ENCODE data around the gene TCAIM. TPM values are rescaled to one million over a fixed set of nuclear protein-coding genes. Genes with fewer than 3 reads are reported as not detected.

The TCAIM gene
- 30.2 TPM for total RNA-seq
- long read RNA-seq, transcript TCAIM-204 (11 exons, 3,306 nt): minor isoform, 16 of 68 reads
- long read RNA-seq, transcript TCAIM-205 (11 exons, 1,844 nt): minor isoform, 8 of 68 reads
- long read RNA-seq, transcript TCAIM-203 (4 exons, 2,178 nt): minor isoform, 14 of 68 reads
- long read RNA-seq, transcript TCAIM-201 (11 exons, 3,687 nt): major isoform, 19 of 68 reads
- long read RNA-seq, partial matches to known transcripts: 2 of 68 reads
- long read RNA-seq, other reads (novel, unspliced or antisense): 7 of 68 reads

DNA sequence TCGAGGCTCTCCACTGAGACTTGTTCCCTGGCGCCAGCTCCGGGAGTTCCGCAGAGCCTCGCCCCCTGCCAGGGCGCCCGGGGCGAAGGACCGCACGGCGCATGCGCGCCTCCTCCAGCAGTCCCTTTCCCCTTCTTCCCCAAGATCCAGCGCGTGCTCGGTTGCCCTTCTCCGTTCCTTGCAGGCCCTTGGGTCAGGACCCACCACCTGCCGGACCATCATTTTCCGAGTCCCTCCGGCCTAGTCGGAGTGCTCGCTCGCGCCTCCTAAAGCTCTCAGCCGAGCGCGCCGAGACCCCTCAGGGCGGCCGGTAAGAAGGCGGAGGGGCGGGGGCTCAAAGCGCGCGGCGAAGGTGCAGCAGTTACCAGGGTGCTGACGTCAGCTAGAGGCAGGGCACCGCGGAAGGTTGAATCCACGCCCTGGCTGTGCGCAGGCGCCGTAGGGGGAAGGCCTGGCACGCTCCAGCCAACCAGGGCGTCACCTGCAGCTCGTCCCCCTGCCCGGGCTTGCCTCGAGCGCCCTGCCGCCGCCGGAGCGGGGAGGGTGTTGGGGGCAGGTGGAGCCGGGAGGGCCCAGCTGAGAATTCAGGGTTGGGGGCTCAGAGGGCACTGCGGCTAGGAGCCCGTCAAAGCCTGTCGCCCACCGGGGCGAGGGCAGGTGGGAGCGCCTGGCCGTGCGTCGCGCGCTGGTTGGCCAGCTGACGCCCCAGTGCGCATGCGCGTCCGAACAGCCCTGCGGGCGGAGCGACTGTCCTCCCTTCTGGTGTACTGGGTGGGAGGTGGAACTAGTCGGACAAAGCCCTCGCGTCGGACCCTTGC lies at the start of gene TCAIM:
TSS of gene TCAIM (plus strand) at position 757 of the 818 bp plus-strand sequence. CDS start 16,017 bp downstream, outside the sequence.
- peak; percentile 98 for ATAC-seq (ENCODE audit: poor library complexity)
- DNase-seq: peak; percentile 98
- intact Hi-C loops (cut with DNase I): no loop called here

GRCh38 chr3:44289882-44290462 lies 48.6 kb upstream of the TCAIM start:
- intact Hi-C loops (cut with DNase I): no loop called here
- no peak for ATAC-seq (ENCODE audit: poor library complexity)
- DNase-seq: no peak

- DNase-seq: no peak
- no peak for ATAC-seq (ENCODE audit: poor library complexity)
- intact Hi-C loops (cut with DNase I): no loop called here
Observed at GRCh38 chr3:44292276-44292675, 46.3 kb upstream of the TCAIM start.

- DNase-seq (no peak), ATAC-seq (ENCODE audit: poor library complexity) (no peak)
- intact Hi-C loops (cut with DNase I): no loop called here
Observed at GRCh38 chr3:44292947-44293346, 45.6 kb upstream of the TCAIM start.

- no peak for DNase-seq
Observed at GRCh38 chr3:44297255-44297654, 41.3 kb upstream of the TCAIM start.

GRCh38 chr3:44301746-44302145 lies 36.8 kb upstream of the TCAIM start:
- intact Hi-C loops (cut with DNase I): no loop called here
- DNase-seq: no peak
- ATAC-seq (ENCODE audit: poor library complexity): no peak

More at GRCh38 chr3:44297255-44297654, 41.3 kb upstream of the TCAIM start:
- ATAC-seq (ENCODE audit: poor library complexity): no peak
- intact Hi-C loops (cut with DNase I): no loop called here

- intact Hi-C loops (cut with DNase I): no loop called here
- no peak for ATAC-seq (ENCODE audit: poor library complexity)
Observed at GRCh38 chr3:44309500-44309899, 29.1 kb upstream of the TCAIM start.

GRCh38 chr3:44318891-44319311 lies 19.7 kb upstream of the TCAIM start:
- intact Hi-C loops (cut with DNase I): no loop called here
- DNase-seq: no peak
- ATAC-seq (ENCODE audit: poor library complexity): no peak

More at GRCh38 chr3:44309500-44309899, 29.1 kb upstream of the TCAIM start:
- DNase-seq: no peak

GRCh38 chr3:44321335-44321734 lies 17.2 kb upstream of the TCAIM start:
- no peak for ATAC-seq (ENCODE audit: poor library complexity)
- intact Hi-C loops (cut with DNase I): loop anchor here (10.0 kb wide), 1 partner anchor 153 kb away; the partner anchor contains the start of gene ZNF445
- no peak for DNase-seq

- DNase-seq (peak; percentile 55), ATAC-seq (ENCODE audit: poor library complexity) (no peak)
- intact Hi-C loops (cut with DNase I): loop anchor here (10.0 kb wide), 1 partner anchor 151 kb away; the partner anchor contains the start of gene ZNF445
Observed at GRCh38 chr3:44323341-44323955, 15.1 kb upstream of the TCAIM start.

GRCh38 chr3:44324584-44324983 lies 14.0 kb upstream of the TCAIM start:
- intact Hi-C loops (cut with DNase I): loop anchor here (10.0 kb wide), 1 partner anchor 150 kb away; the partner anchor contains the start of gene ZNF445
- DNase-seq (no peak), ATAC-seq (ENCODE audit: poor library complexity) (no peak)

DNA sequence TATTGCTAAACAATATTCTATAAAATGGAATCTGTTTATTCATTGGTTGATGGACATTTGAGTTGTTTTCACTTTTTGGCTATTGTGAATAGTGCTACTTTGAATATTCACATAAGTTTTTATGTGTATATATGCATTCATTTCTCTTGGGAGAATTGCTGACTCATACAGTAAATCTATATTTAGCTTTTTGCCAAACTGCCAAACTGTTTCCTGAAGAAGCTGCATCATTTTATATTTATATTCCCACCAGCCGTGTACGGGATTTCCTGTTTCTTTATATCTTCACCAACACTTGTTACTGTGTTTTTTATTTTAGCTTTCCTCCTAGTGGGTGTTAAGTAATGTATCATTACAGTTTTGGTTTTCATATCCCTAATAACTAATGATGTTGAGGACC lies 12.5 kb upstream of the TCAIM start:
- no peak for ATAC-seq (ENCODE audit: poor library complexity)
- intact Hi-C loops (cut with DNase I): loop anchor here (10.0 kb wide), 1 partner anchor 149 kb away; the partner anchor contains the start of gene ZNF445
- no peak for DNase-seq

- DNase-seq: no peak
- ATAC-seq (ENCODE audit: poor library complexity): no peak
- intact Hi-C loops (cut with DNase I): loop anchor here (10.0 kb wide), 1 partner anchor 148 kb away; the partner anchor contains the start of gene ZNF445
Observed at GRCh38 chr3:44326515-44326914, 12.1 kb upstream of the TCAIM start.

DNA sequence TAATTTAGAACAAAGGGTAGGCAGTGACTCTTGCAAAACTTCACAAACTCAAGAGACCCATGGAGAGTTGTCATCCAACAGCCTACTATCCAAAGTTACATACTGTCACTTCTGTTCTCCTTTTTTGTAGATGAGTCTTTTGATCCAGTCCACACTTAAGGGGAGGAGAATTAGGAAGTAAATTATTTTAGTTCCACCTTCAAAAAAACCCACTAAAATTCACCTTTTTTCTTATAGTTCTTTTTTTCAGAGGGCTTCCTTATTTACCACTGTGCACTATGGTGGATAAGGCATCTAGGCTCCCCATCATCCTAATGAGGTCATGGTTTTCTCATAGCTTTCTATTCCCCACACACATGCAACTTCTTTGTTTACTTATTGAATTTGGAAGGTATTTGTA lies 8.6 kb upstream of the TCAIM start:
- intact Hi-C loops (cut with DNase I): loop anchor here (10.0 kb wide), 1 partner anchor 145 kb away; the partner anchor contains the start of gene ZNF445
- ATAC-seq (ENCODE audit: poor library complexity): no peak
- no peak for DNase-seq

DNA sequence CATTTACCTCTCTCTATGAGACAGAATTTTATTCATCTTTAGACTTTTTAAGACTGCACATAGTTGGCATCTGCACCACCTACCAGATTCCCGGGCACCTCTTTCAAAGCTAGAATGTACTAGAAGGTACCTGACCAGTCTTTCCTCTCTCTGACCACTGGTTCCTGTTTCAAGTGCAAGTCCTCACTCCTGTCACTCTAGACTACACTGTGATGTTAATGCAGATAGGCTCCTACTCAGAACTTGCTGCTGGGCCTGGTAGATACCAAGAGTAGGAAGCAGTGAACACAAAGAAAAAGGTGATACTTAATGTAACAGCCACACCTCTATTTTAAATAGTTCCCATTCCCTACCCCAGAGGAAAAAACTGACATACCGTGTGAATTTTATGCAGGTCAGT lies 8.1 kb upstream of the TCAIM start:
- ATAC-seq (ENCODE audit: poor library complexity) (no peak), DNase-seq (no peak)
- intact Hi-C loops (cut with DNase I): no loop called here

GRCh38 chr3:44334326-44334725 lies 4.2 kb upstream of the TCAIM start:
- ATAC-seq (ENCODE audit: poor library complexity): no peak
- DNase-seq: no peak
- intact Hi-C loops (cut with DNase I): no loop called here

- ATAC-seq (ENCODE audit: poor library complexity): no peak
- DNase-seq: no peak
- intact Hi-C loops (cut with DNase I): no loop called here
Observed at GRCh38 chr3:44337248-44337785, 1.2 kb upstream of the TCAIM start.

GRCh38 chr3:44338828-44339127 lies 212 bp downstream of the TCAIM start:
- ATAC-seq (ENCODE audit: poor library complexity): no peak
- no peak for DNase-seq
- intact Hi-C loops (cut with DNase I): no loop called here
